Measurements from ENCODE around the gene CGB3. TPM values are rescaled to one million over a fixed set of nuclear protein-coding genes. Genes with fewer than 3 reads are reported as not detected.
A peak's percentile ranks its signal among the peaks of the same experiment; 100 is the strongest.

CGB3 gene
- total RNA-seq, 4 donors from 2014 or later = not detected

- no peak within 1 kb of the TSS for H3K4me3 ChIP-seq (ENCODE audit: low read depth, poor library complexity, severe bottlenecking)
- DNase-seq (ENCODE audit: low spot score in 2 of 2) = peak in 1 of 2 donors; percentile 89
- TF ChIP-seq POLR2A (IDR thresholded peaks at IDR 0.05) (no peak), CTCF (IDR thresholded peaks at IDR 0.05) (no peak)
- WGBS, 2 donors = 5 to 9% methylated on average over 17 to 35 of the region's 53 CpGs
- intact Hi-C loops (cut with DNase I; ENCODE audit: low total_unique reads) = no loop called here
Observed at GRCh38 chr19:49064768-49065611, 40.9 kb upstream of the CGB3 start, which contains the start of gene NTF4. NTF4 (minus strand) TSS chr19:49064818; CDS start chr19:49061997, 2,821 bp downstream.

GRCh38 chr19:49064029-49064629 lies 40.0 kb upstream of the CGB3 start:
- intact Hi-C loops (cut with DNase I; ENCODE audit: low total_unique reads) = no loop called here
- no peak overlapping the region for H3K4me3 ChIP-seq (ENCODE audit: low read depth, poor library complexity, severe bottlenecking)
- no peak for DNase-seq (ENCODE audit: low spot score in 2 of 2)
- 21 to 37% methylated on average over 8 to 10 of the region's 10 CpGs for WGBS, 2 donors
- TF ChIP-seq POLR2A (IDR thresholded peaks at IDR 0.05) (no peak), CTCF (IDR thresholded peaks at IDR 0.05) (no peak)

- no peak for TF ChIP-seq POLR2A (IDR thresholded peaks at IDR 0.05)
- no peak for TF ChIP-seq CTCF (IDR thresholded peaks at IDR 0.05)
- 73 to 83% methylated on average over 22 to 23 of the region's 25 CpGs for WGBS, 2 donors
- intact Hi-C loops (cut with DNase I; ENCODE audit: low total_unique reads) = no loop called here
- H3K4me3 ChIP-seq (ENCODE audit: low read depth, poor library complexity, severe bottlenecking) = no peak overlapping the region
- no peak for DNase-seq (ENCODE audit: low spot score in 2 of 2)
Observed at GRCh38 chr19:49061445-49061844, 37.3 kb upstream of the CGB3 start.

- intact Hi-C loops (cut with DNase I; ENCODE audit: low total_unique reads) = no loop called here
- H3K4me3 ChIP-seq (ENCODE audit: low read depth, poor library complexity, severe bottlenecking) = no peak overlapping the region
- TF ChIP-seq POLR2A (IDR thresholded peaks at IDR 0.05) = no peak
- no peak for TF ChIP-seq CTCF (IDR thresholded peaks at IDR 0.05)
- WGBS, 2 donors = 95 to 100% methylated on average over 2 of the region's 2 CpGs
- no peak for DNase-seq (ENCODE audit: low spot score in 2 of 2)
Observed at GRCh38 chr19:49061000-49061399, 36.9 kb upstream of the CGB3 start.

GRCh38 chr19:49059053-49059452 lies 34.9 kb upstream of the CGB3 start:
- TF ChIP-seq CTCF (IDR thresholded peaks at IDR 0.05) (no peak), POLR2A (IDR thresholded peaks at IDR 0.05) (no peak)
- intact Hi-C loops (cut with DNase I; ENCODE audit: low total_unique reads) = no loop called here
- no peak overlapping the region for H3K4me3 ChIP-seq (ENCODE audit: low read depth, poor library complexity, severe bottlenecking)
- WGBS, 2 donors = 34 to 37% methylated on average over 9 of the region's 9 CpGs
- DNase-seq (ENCODE audit: low spot score in 2 of 2) = no peak

All from lower leg skin (tissue), 4 donors.